Endothelial cell of umbilical vein (primary cell): ENCODE results near the gene PCBD2. TPM values are rescaled to one million over a fixed set of nuclear protein-coding genes. Genes with fewer than 3 reads are reported as not detected.
A peak's percentile ranks its signal among the peaks of the same experiment; 100 is the strongest.

Source experiments
- BruUV-seq: library from RNA; stranded (reverse); fragments of 400-500 nt; replicated peaks from 2 replicates; lab custom pipeline; 2021; lab: Mats Ljungman, UMichigan
- CTCF ChIA-PET: fragments of 300-600, 350-600 bp; sonication (Branson Sonifier 250); formaldehyde crosslinking; loops from one replicate; lab custom pipeline; 2021; ENCODE audit warnings: antibody characterized with exemption, inconsistent platforms; lab: Charles Lee
- POLR2A ChIA-PET: fragments of 300-600, 350-600 bp; sonication (Branson Sonifier 250); formaldehyde crosslinking; loops from one replicate; lab custom pipeline; 2021; ENCODE audit warnings: antibody characterized with exemption, inconsistent platforms; lab: Charles Lee
- DNase-seq: peaks from one replicate; pipeline ENCODE4 v3.0.0-alpha.2; 2011; ENCODE audit warnings: low read depth, low spot score
- FAIRE-seq: peaks from 2 replicates; lab custom pipeline; 2011; peaks lifted over from hg19 to GRCh38; lab: Jason Lieb, UNC
- H2AFZ ChIP-seq: 2 replicates; pipeline ENCODE4 v1.6.0; 2012; ENCODE audit warnings: low read depth, low read length, control low read depth, inconsistent platforms
- H3K27ac ChIP-seq: 2 replicates; pipeline ENCODE4 v1.5.1; 2011; ENCODE audit warnings: low read depth, mild to moderate bottlenecking, control low read depth, low read length, moderate library complexity; ENCODE audit not compliant: insufficient read depth
- H3K27me3 ChIP-seq, 2 experiments: 2 replicates each; pipeline versions ENCODE4 v1.6.0 to v1.6.1; 2011; ENCODE audit warnings: low read length in 2 of 2, mixed read lengths in 1 of 2; ENCODE audit not compliant: control insufficient read depth in 2 of 2, insufficient read depth in 2 of 2
- H3K36me3 ChIP-seq, 2 experiments: 2 replicates in 1 of 2; 3 replicates in 1 of 2; pipeline ENCODE4 v1.5.1; 2011; ENCODE audit warnings: low read length in 2 of 2, mild to moderate bottlenecking in 1 of 2, moderate library complexity in 1 of 2; ENCODE audit not compliant: control insufficient read depth in 2 of 2, insufficient read depth in 2 of 2; ENCODE audit errors: extremely low read depth in 1 of 2
- H3K4me1 ChIP-seq: 3 replicates; pipeline ENCODE4 v1.5.1; 2011; ENCODE audit warnings: mild to moderate bottlenecking, low read length; ENCODE audit not compliant: control insufficient read depth, insufficient read depth; ENCODE audit errors: extremely low read depth
- H3K4me2 ChIP-seq: 2 replicates; pipeline ENCODE4 v1.6.1; 2011; ENCODE audit warnings: low read length, control low read depth, mixed read lengths; ENCODE audit not compliant: insufficient read depth
- H3K4me3 ChIP-seq, 3 experiments: fragments of 200-600 bp in 1 of 3; sonication (generic), shearing (Covaris generic) in 1 of 3; replicated peaks in 1 of 3; 2 replicates each; pipeline ENCODE4 v1.5.1; 2011 to 2016; ENCODE audit warnings: control low read depth in 3 of 3, low read length in 3 of 3, mild to moderate bottlenecking in 2 of 3, inconsistent platforms in 1 of 3, low read depth in 1 of 3, moderate library complexity in 1 of 3; ENCODE audit not compliant: insufficient read depth in 1 of 3
- H3K79me2 ChIP-seq: 2 replicates; pipeline ENCODE4 v1.6.0; 2012; ENCODE audit warnings: low read length, inconsistent platforms; ENCODE audit not compliant: control insufficient read depth, insufficient read depth
- H3K9ac ChIP-seq: replicated peaks from 2 replicates; pipeline ENCODE3; 2011; ENCODE audit warnings: low read length, control low read depth; ENCODE audit not compliant: insufficient read depth; ENCODE audit errors: extremely low read depth
- H3K9me1 ChIP-seq: replicated peaks from 3 replicates; pipeline ENCODE4 v1.6.0; 2011; ENCODE audit warnings: mild to moderate bottlenecking, low read length; ENCODE audit not compliant: control insufficient read depth, insufficient read depth; ENCODE audit errors: extremely low read depth
- H3K9me3 ChIP-seq: replicated peaks from 2 replicates; pipeline ENCODE4 v1.5.1; 2012; ENCODE audit warnings: low read length, inconsistent platforms; ENCODE audit not compliant: control insufficient read depth, insufficient read depth
- H4K20me1 ChIP-seq: replicated peaks from 2 replicates; pipeline ENCODE3; 2011; ENCODE audit warnings: mild to moderate bottlenecking, low read length; ENCODE audit not compliant: control insufficient read depth, insufficient read depth; ENCODE audit errors: extremely low read depth
- GATA2 ChIP-seq: IDR thresholded peaks from 2 replicates; pipeline ENCODE4 v1.7.0; 2011; ENCODE audit warnings: low read depth, mild to moderate bottlenecking, moderate library complexity, mixed read lengths, low read length; ENCODE audit not compliant: insufficient read length, insufficient read depth
- MYC ChIP-seq: IDR thresholded peaks from one replicate; pipeline ENCODE4 v1.6.1; 2011; ENCODE audit warnings: mild to moderate bottlenecking, low read depth, low read length
- POLR2A ChIP-seq: IDR thresholded peaks from 2 replicates; pipeline ENCODE4 v1.6.1; 2012; ENCODE audit warnings: low read depth, mild to moderate bottlenecking, control low read depth, low read length
- POLR2AphosphoS5 ChIP-seq: IDR thresholded peaks from 2 replicates; pipeline ENCODE4 v1.6.1; 2012; ENCODE audit warnings: low read depth, mild to moderate bottlenecking, control low read depth, low read length, moderate library complexity; ENCODE audit not compliant: insufficient read depth
- dilution Hi-C: fragments of 300-500 bp; cut with MboI; formaldehyde crosslinking; loops from one replicate; pipeline ENCODE4 v1.15.0; 2019; ENCODE audit warnings: low sequenced_read_pairs; ENCODE audit not compliant: extremely low pct_ligation_motif_present
- intact Hi-C: fragments of 100-400 bp; cut with micrococcal nuclease; formaldehyde crosslinking; loops from one replicate; pipeline ENCODE4 v1.10.0; 2022
- polyA plus RNA-seq, 4 experiments: library from polyadenylated mRNA; depleted of rRNA in 3 of 4; stranded (reverse) in 3 of 4; unstranded in 1 of 4; fragments of >200 nt; gene quantifications; 2 replicates each; pipeline versions ENCODE4 v1.2.1 to v1.2.3, GENCODE V29; 2011 to 2012; ENCODE audit warnings: missing spikeins in 1 of 4
- total RNA-seq: library from RNA; stranded (reverse); gene quantifications from 2 replicates; pipeline ENCODE4 v1.2.3, GENCODE V29; 2021

The PCBD2 gene
- total and polyA plus RNA-seq, 2 donors (not counting 3 experiments of a cell fraction or from before 2014, with no cell fraction given), result 4.0 to 10.7 TPM

GRCh38 chr5:134873987-134874830 is 30.7 kb upstream of the PCBD2 start, which contains the start of gene TXNDC15:
TSS of gene TXNDC15 (plus strand) at chr5:134874371. CDS start at chr5:134874428, 57 bp downstream.
- peak; percentile 96 for TF ChIP-seq POLR2AphosphoS5
- TF ChIP-seq POLR2A, result peak; percentile 89
- TF ChIP-seq GATA2, result no peak
- peak; percentile 31 for TF ChIP-seq MYC
- ChIA-PET POLR2A (interaction anchor here (0.6 to 1.4 kb wide), 3 partner anchors 21 to 29 kb away, joined by 4 to 9 read pairs (median 4); partner anchors contain the start of gene C5orf24), CTCF (interaction anchor here (1.0 to 2.0 kb wide), 4 partner anchors 11 to 31 kb away, joined by 3 to 7 read pairs (median 5); partner anchors contain the start of genes C5orf24 and PCBD2)
- H3K79me2 ChIP-seq, result peaks cover 16% of the 10 kb centered on the region
- DNase-seq, result peak; percentile 89
- peaks cover 0 to 4% of the 10 kb centered on the region in 2 experiments for H3K36me3 ChIP-seq
- no peaks in the 10 kb centered on the region for H3K9me3 ChIP-seq
- H3K4me1 ChIP-seq, result peaks cover 3% of the 10 kb centered on the region
- H3K9me1 ChIP-seq, result no peaks in the 10 kb centered on the region
- peak within 1 kb of the TSS; percentile 60 for H3K27ac ChIP-seq
- peak within 1 kb of the TSS; percentile 54 to 95 (median 80) for H3K4me3 ChIP-seq
- H3K4me2 ChIP-seq, result peak within 1 kb of the TSS; percentile 79
- H3K9ac ChIP-seq, result peak within 1 kb of the TSS; percentile 89
- no peaks in the 10 kb centered on the region for H4K20me1 ChIP-seq
- intact Hi-C loops, result loop anchor here (1.0 kb wide), 2 partner anchors 29 to 31 kb away; partner anchors contain the start of genes C5orf24 and PCBD2
- no peaks in the 10 kb centered on the region for H3K27me3 ChIP-seq
- dilution Hi-C loops, result no loop called here
- peak within 1 kb of the TSS; percentile 97 for H2AFZ ChIP-seq
- FAIRE-seq, result peak; percentile 80
- BruUV-seq, result TSS peak; percentile 58
